ENCODE data around the gene CYGB.

GRCh38 chr17:76541739-76542454 lies 4.4 kb upstream of the CYGB start:
- TF ChIP-seq CTCF (IDR thresholded peaks at IDR 0.05; ENCODE audit: low read depth, low read length, poor library complexity, severe bottlenecking) (no peak), EZH2phosphoT487 (IDR thresholded peaks at IDR 0.05; ENCODE audit: borderline replicate concordance, low read length) (no peak)

All from DOHH2 (cell line).